IPS-18c (cell line): ENCODE measurements around the gene SEMA3D.

Source experiments
- H3K4me3 ChIP-seq: 2 replicates; pipeline ENCODE4 v1.7.0; 2013; ENCODE audit warnings: low read depth, mild to moderate bottlenecking, low read length, moderate library complexity; ENCODE audit not compliant: insufficient read depth
- H3K9me3 ChIP-seq: one replicate; pipeline ENCODE4 v1.6.1; 2013; ENCODE audit warnings: mild to moderate bottlenecking, low read length, moderate library complexity; ENCODE audit not compliant: control insufficient read depth, insufficient read depth

SEMA3D gene

GRCh38 chr7:85186521-85187241, at the start of gene SEMA3D:
SEMA3D (minus strand) TSS chr7:85187056; CDS start chr7:85121891, 65,165 bp downstream.
- Histone ChIP-seq H3K9me3 (no peaks in the 10 kb centered on the region), H3K4me3 (peak within 1 kb of the TSS; percentile 68)

- H3K4me3 ChIP-seq, result no peak overlapping the region
- H3K9me3 ChIP-seq, result no peaks in the 10 kb centered on the region
These were observed 47.9 kb upstream of the SEMA3D start for GRCh38 chr7:85234730-85235129.

- H3K4me3 ChIP-seq, result no peak overlapping the region
- H3K9me3 ChIP-seq, result no peaks in the 10 kb centered on the region
These were observed 45.2 kb upstream of the SEMA3D start for GRCh38 chr7:85232068-85232467.

GRCh38 chr7:85230623-85231022, 43.8 kb upstream of the SEMA3D start:
- no peak overlapping the region for H3K4me3 ChIP-seq

GRCh38 chr7:85229544-85229943, 42.7 kb upstream of the SEMA3D start:
- H3K4me3 ChIP-seq, result no peak overlapping the region
- no peaks in the 10 kb centered on the region for H3K9me3 ChIP-seq

More at GRCh38 chr7:85230623-85231022, 43.8 kb upstream of the SEMA3D start:
- H3K9me3 ChIP-seq, result no peaks in the 10 kb centered on the region

GRCh38 chr7:85226361-85227085, 39.7 kb upstream of the SEMA3D start:
- no peak overlapping the region for H3K4me3 ChIP-seq
- no peaks in the 10 kb centered on the region for H3K9me3 ChIP-seq

GRCh38 chr7:85224171-85224570, 37.3 kb upstream of the SEMA3D start:
- no peaks in the 10 kb centered on the region for H3K9me3 ChIP-seq
- no peak overlapping the region for H3K4me3 ChIP-seq

- no peaks in the 10 kb centered on the region for H3K9me3 ChIP-seq
- H3K4me3 ChIP-seq, result no peak overlapping the region
These were observed 35.7 kb upstream of the SEMA3D start for GRCh38 chr7:85222522-85222921.

- H3K4me3 ChIP-seq, result no peak overlapping the region
- H3K9me3 ChIP-seq, result no peaks in the 10 kb centered on the region
These were observed 34.9 kb upstream of the SEMA3D start for GRCh38 chr7:85221796-85222195.

GRCh38 chr7:85220651-85221050, 33.8 kb upstream of the SEMA3D start:
- H3K9me3 ChIP-seq, result no peaks in the 10 kb centered on the region
- no peak overlapping the region for H3K4me3 ChIP-seq

- no peak overlapping the region for H3K4me3 ChIP-seq
- H3K9me3 ChIP-seq, result no peaks in the 10 kb centered on the region
These were observed 33.2 kb upstream of the SEMA3D start for GRCh38 chr7:85220023-85220422.

GRCh38 chr7:85217085-85217484, 30.2 kb upstream of the SEMA3D start:
- no peak overlapping the region for H3K4me3 ChIP-seq
- H3K9me3 ChIP-seq, result no peaks in the 10 kb centered on the region

GRCh38 chr7:85215098-85215497, 28.2 kb upstream of the SEMA3D start:
- Histone ChIP-seq H3K4me3 (no peak overlapping the region), H3K9me3 (no peaks in the 10 kb centered on the region)

- Histone ChIP-seq H3K9me3 (no peaks in the 10 kb centered on the region), H3K4me3 (no peak overlapping the region)
These were observed 26.6 kb upstream of the SEMA3D start for GRCh38 chr7:85213500-85213899.

- Histone ChIP-seq H3K4me3 (no peak overlapping the region), H3K9me3 (no peaks in the 10 kb centered on the region)
These were observed 18.9 kb upstream of the SEMA3D start for GRCh38 chr7:85205754-85206153.

GRCh38 chr7:85204496-85204895, 17.6 kb upstream of the SEMA3D start:
- H3K9me3 ChIP-seq, result no peaks in the 10 kb centered on the region
- H3K4me3 ChIP-seq, result no peak overlapping the region

GRCh38 chr7:85204061-85204460, 17.2 kb upstream of the SEMA3D start:
- no peak overlapping the region for H3K4me3 ChIP-seq
- H3K9me3 ChIP-seq, result no peaks in the 10 kb centered on the region

GRCh38 chr7:85201209-85201608, 14.4 kb upstream of the SEMA3D start:
- no peak overlapping the region for H3K4me3 ChIP-seq

More at GRCh38 chr7:85201209-85201608, 14.4 kb upstream of the SEMA3D start:
- H3K9me3 ChIP-seq, result no peaks in the 10 kb centered on the region
